Esophagus muscularis mucosa (tissue), 4 donors: Measurements from ENCODE around the gene LMO4. TPM values are rescaled to one million over a fixed set of nuclear protein-coding genes. Genes with fewer than 3 reads are reported as not detected.

Experiments
- DNase-seq: peaks from one replicate; pipeline ENCODE4 v3.0.0-alpha.2; 2017; ENCODE audit errors: extremely low spot score
- H3K27ac ChIP-seq, 4 donors: fragments of 200-600 bp; sonication (generic); replicated peaks in 1 of 4; 1 replicate in 3 of 4; 2 replicates in 1 of 4; pipeline ENCODE4 v1.5.1; 2016 to 2019; ENCODE audit warnings: mild to moderate bottlenecking in 1 of 4
- H3K27me3 ChIP-seq, 4 donors: fragments of 200-600 bp; sonication (generic); one replicate each; pipeline versions ENCODE4 v1.5.1 to v1.6.0; 2016 to 2019
- H3K36me3 ChIP-seq, 4 donors: fragments of 200-600 bp; sonication (generic); one replicate each; pipeline ENCODE4 v1.5.1; 2016 to 2019
- H3K4me1 ChIP-seq, 4 donors: fragments of 200-600 bp; sonication (generic); one replicate each; pipeline ENCODE4 v1.5.1; 2016 to 2019
- H3K4me3 ChIP-seq, 4 donors: fragments of 200-600 bp; sonication (generic); 1 replicate in 2 of 4; 2 replicates in 2 of 4; pipeline ENCODE4 v1.5.1; 2016 to 2019; ENCODE audit warnings: mild to moderate bottlenecking in 4 of 4, moderate library complexity in 1 of 4
- H3K9me3 ChIP-seq, 4 donors: fragments of 200-600 bp; sonication (generic); 1 replicate in 3 of 4; 2 replicates in 1 of 4; pipeline ENCODE4 v1.5.1; 2016 to 2019
- CTCF ChIP-seq, 3 experiments: fragments of 200-600 bp in 2 of 3; fragments of 450-650 bp in 1 of 3; sonication (generic) in 2 of 3; IDR thresholded peaks; one replicate each; pipeline ENCODE4 v1.5.1; 2017 to 2019; ENCODE audit warnings: antibody characterized with exemption in 3 of 3, mild to moderate bottlenecking in 2 of 3, moderate library complexity in 1 of 3
- EP300 ChIP-seq: sonication (generic); formaldehyde crosslinking; IDR thresholded peaks from one replicate; pipeline ENCODE4 v1.6.1; 2017; ENCODE audit warnings: antibody characterized with exemption
- POLR2A ChIP-seq: fragments of 450-650 bp; IDR thresholded peaks from one replicate; pipeline ENCODE4 v1.6.1; 2017; ENCODE audit warnings: antibody characterized with exemption, moderate library complexity, mild to moderate bottlenecking, low read depth
- POLR2AphosphoS5 ChIP-seq, 2 donors: sonication (generic); formaldehyde crosslinking; IDR thresholded peaks; one replicate each; pipeline ENCODE4 v1.6.1; 2017; ENCODE audit warnings: antibody characterized with exemption in 2 of 2
- WGBS: methylation state at CpG from one replicate; pipeline ENCODE4 v1.1.5; 2018; 5-methylcytosine and 5-hydroxymethylcytosine counted together
- intact Hi-C: fragments of 100-400 bp; cut with DNase I; formaldehyde crosslinking; loops from one replicate; pipeline ENCODE4 v1.15.1; 2023
- total RNA-seq, 4 donors: library from RNA; depleted of rRNA; stranded (reverse); fragments of >200 nt; gene quantifications; one replicate each; pipeline versions ENCODE4 v1.1.0 to v1.2.1, GENCODE V29; 2016

Gene LMO4
- total RNA-seq, 4 donors from 2014 or later = 43.2 to 54.4 (median 47.7) TPM

GRCh38 chr1:87291107-87291506, 37.6 kb upstream of the LMO4 start:
- 75% methylated on average over 1 of the region's 1 CpG for WGBS
- no peak for TF ChIP-seq EP300
- no peak for TF ChIP-seq CTCF (IDR thresholded peaks at IDR 0.05)
- no peak for TF ChIP-seq POLR2A
- no peak for TF ChIP-seq POLR2AphosphoS5 (IDR thresholded peaks at IDR 0.05)
- no peak overlapping the region for H3K4me3 ChIP-seq
- no peaks in the 10 kb centered on the region for H3K27me3 ChIP-seq
- no peaks in the 10 kb centered on the region for H3K4me1 ChIP-seq
- no peak overlapping the region for H3K27ac ChIP-seq
- no peaks in the 10 kb centered on the region for H3K9me3 ChIP-seq
- intact Hi-C loops = loop anchor here (5.0 kb wide), 1 partner anchor 159 kb away; no protein-coding TSS in a partner anchor
- no peaks in the 10 kb centered on the region for H3K36me3 ChIP-seq
- no peak for DNase-seq

GRCh38 chr1:87292684-87293493, 35.8 kb upstream of the LMO4 start:
- intact Hi-C loops = loop anchor here (2.0 to 5.0 kb wide), 2 partner anchors 161 to 664 kb away; no protein-coding TSS in a partner anchor
- WGBS = 40% methylated on average over 9 of the region's 9 CpGs
- no peak overlapping the region for H3K4me3 ChIP-seq
- no peaks in the 10 kb centered on the region for H3K27me3 ChIP-seq
- no peaks in the 10 kb centered on the region for H3K9me3 ChIP-seq
- no peak for TF ChIP-seq POLR2A
- no peak for TF ChIP-seq EP300
- peak; percentile 72 to 77 (median 74) for TF ChIP-seq CTCF (IDR thresholded peaks at IDR 0.05)
- DNase-seq = no peak
- no peak overlapping the region for H3K27ac ChIP-seq
- H3K4me1 ChIP-seq = no peaks in the 10 kb centered on the region
- H3K36me3 ChIP-seq = no peaks in the 10 kb centered on the region

GRCh38 chr1:87294633-87295032, 34.0 kb upstream of the LMO4 start:
- no peak overlapping the region for H3K4me3 ChIP-seq
- intact Hi-C loops = loop anchor here (5.0 kb wide), 1 partner anchor 162 kb away; no protein-coding TSS in a partner anchor
- DNase-seq = no peak
- WGBS = 89% methylated on average over 5 of the region's 5 CpGs
- H3K9me3 ChIP-seq = no peaks in the 10 kb centered on the region
- TF ChIP-seq EP300 = no peak
- TF ChIP-seq POLR2AphosphoS5 (IDR thresholded peaks at IDR 0.05) = no peak
- no peak for TF ChIP-seq POLR2A
- no peak for TF ChIP-seq CTCF (IDR thresholded peaks at IDR 0.05)
- H3K4me1 ChIP-seq = no peaks in the 10 kb centered on the region
- H3K27me3 ChIP-seq = no peaks in the 10 kb centered on the region
- no peak overlapping the region for H3K27ac ChIP-seq
- H3K36me3 ChIP-seq = no peaks in the 10 kb centered on the region

- H3K36me3 ChIP-seq = no peaks in the 10 kb centered on the region
- TF ChIP-seq CTCF (IDR thresholded peaks at IDR 0.05) (no peak), POLR2A (no peak), EP300 (no peak), POLR2AphosphoS5 (IDR thresholded peaks at IDR 0.05) (no peak)
- DNase-seq = no peak
- no peak overlapping the region for H3K4me3 ChIP-seq
- 79% methylated on average over 11 of the region's 11 CpGs for WGBS
- no peaks in the 10 kb centered on the region for H3K27me3 ChIP-seq
- intact Hi-C loops = no loop called here
- no peaks in the 10 kb centered on the region for H3K4me1 ChIP-seq
- no peaks in the 10 kb centered on the region for H3K9me3 ChIP-seq
- no peak overlapping the region for H3K27ac ChIP-seq
These were observed 33.1 kb upstream of the LMO4 start for GRCh38 chr1:87295445-87296110.
